NCI-H1694 (cell line): ENCODE results near the gene VWA7.
"Not testable (repeated sequence)": the region's sequence is repeated elsewhere in the genome, so short reads cannot be mapped to it uniquely, and the experiment has no call there.

ENCODE experiments used
- DNase-seq: peaks from one replicate; lab custom pipeline; 2025; lab: John Stamatoyannopoulos, UW

Gene VWA7

GRCh38 chr6:31776989-31777666 is at the start of gene VWA7:
Gene VWA7, minus strand, starts transcription at chr6:31777328. Its CDS starts 549 bp downstream, at chr6:31776779.
- no peak for DNase-seq

DNA sequence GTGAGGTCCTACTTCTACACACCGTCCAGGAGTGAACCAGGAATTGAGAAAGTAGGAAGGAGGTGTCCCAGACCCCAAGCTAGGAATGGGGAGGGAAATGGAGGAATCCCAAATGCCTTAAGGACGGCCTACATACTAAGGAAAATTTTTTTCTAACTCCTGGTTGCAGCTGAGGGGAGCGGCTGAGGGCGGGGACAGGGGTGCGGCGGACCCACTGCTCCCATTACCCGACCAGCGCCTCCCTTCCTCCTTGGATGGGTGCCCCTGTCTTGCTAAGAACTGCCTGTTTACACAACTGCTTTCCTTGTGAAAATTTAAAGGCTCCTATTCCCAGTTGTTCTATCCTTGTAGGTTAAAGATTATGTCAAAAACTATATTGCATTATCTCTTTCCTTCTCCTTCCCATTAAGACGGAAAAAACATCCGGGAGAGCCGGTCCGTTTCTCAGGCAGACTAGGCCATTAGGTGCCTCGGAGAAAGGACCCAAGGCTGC is 49.7 kb upstream of the VWA7 start:
- DNase-seq, result no peak

DNA sequence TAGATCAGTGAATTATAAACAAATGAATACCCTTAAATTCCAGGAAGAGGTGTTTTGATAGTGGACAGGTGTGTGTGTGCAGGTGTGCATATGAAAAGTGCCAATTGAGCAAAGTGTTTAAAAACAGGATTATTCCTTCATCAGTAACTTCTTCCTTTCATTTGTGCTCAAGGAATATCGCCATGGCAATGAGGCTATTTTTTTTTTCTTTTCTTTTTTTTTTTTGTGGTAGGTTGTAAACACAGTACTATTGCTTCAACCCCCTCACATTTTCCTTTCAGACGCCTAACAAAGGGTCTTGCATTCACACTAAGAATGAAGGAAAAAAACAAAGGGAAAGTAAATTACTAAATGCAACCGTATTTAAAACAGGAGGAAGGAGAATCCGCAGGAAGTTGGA is 48.4 kb upstream of the VWA7 start:
- no peak for DNase-seq

DNA sequence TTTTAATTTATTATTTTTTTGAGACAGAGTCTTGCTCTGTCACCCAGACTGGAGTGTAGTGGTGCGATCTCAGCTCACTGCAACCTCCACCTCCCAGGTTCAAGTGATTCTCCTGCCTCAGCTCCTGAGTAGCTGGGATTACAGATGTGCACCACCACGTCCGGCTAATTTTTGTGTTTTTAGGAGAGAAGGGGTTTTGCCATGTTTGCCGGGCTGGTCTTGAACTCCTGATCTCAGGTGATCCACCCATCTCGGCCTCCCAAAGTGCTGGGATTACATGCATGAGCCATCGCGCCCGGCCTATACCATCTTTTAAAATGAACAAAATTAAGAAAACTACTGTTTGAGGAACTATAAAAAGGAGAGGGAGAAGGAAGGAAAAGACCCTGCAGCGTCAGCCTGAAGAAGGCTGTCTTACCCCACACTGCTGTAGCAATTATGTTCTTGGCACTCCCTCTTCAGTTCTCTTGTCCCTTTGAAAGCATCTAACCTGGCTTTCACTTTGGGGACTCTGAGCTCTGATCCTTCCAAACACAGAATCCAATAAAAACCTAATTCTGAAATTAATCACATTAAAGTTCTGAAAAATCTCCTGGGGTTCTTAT is 46.6 kb upstream of the VWA7 start:
- not testable (repeated sequence) for DNase-seq

DNA sequence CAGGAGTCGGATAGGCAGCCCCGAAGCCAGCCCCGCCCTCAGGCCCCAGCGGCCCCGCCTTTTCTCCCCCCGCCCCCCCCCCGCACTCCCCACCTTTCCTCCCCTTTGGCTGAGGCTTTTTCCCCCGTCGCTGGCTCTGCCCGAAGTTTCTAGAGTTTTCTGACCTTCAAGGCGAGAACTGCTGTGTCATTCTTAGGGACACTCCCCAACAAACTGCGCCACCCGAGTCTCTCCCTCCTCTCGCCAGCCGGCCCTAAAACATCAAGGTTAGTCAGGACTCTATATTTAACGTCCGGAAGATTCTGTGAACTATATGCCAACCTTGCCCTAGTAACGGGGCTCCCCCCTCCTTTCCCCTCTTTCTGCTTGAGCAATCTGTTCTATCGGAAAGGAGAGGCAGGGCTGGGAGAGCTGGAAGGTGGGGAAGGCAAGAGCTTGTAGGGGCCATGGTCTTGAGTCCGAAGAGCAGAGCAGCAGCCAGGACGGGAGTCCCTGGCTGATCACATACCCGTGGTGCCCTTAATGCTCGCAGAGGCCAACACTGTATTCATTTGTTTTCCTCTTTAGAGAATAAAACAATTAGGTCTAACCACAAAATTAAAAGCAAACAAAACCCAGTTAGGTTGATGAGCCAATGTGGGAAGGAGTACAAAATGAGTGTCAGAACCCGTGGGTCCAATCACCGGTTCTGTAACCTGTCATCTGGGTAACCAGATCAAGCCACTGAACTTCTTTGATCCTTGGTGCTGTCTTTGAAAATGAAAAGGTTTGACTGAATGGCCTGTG is 45.1 kb upstream of the VWA7 start:
- DNase-seq, result no peak

- DNase-seq, result no peak
Measured at GRCh38 chr6:31821301-31822035, 44.3 kb upstream of the VWA7 start.

DNA sequence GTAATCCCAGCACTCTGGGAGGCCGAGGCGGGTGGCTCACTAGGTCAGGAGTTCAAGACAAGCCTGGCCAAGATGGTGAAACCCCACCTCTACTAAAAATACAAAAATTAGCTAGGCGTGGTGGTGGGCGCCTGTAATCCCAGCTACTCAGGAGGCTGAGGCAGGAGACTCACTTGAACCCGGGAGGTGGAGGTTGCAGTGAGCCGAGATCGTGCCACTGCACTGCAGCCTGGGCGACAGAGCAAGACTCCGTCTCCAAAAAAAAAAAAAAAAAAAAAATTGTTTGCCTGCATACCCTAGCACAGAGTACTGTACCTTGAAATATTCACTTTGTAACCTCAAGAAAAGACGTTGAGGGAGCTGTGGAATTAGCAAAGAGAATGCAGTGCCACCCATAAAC is 43.3 kb upstream of the VWA7 start:
- DNase-seq, result not testable (repeated sequence)

GRCh38 chr6:31819871-31820299 is 42.8 kb upstream of the VWA7 start:
- no peak for DNase-seq

- DNase-seq, result not testable (repeated sequence)
Measured at GRCh38 chr6:31817929-31818511, 40.9 kb upstream of the VWA7 start.

GRCh38 chr6:31817133-31817928 is 40.2 kb upstream of the VWA7 start:
- DNase-seq, result not testable (repeated sequence)

DNA sequence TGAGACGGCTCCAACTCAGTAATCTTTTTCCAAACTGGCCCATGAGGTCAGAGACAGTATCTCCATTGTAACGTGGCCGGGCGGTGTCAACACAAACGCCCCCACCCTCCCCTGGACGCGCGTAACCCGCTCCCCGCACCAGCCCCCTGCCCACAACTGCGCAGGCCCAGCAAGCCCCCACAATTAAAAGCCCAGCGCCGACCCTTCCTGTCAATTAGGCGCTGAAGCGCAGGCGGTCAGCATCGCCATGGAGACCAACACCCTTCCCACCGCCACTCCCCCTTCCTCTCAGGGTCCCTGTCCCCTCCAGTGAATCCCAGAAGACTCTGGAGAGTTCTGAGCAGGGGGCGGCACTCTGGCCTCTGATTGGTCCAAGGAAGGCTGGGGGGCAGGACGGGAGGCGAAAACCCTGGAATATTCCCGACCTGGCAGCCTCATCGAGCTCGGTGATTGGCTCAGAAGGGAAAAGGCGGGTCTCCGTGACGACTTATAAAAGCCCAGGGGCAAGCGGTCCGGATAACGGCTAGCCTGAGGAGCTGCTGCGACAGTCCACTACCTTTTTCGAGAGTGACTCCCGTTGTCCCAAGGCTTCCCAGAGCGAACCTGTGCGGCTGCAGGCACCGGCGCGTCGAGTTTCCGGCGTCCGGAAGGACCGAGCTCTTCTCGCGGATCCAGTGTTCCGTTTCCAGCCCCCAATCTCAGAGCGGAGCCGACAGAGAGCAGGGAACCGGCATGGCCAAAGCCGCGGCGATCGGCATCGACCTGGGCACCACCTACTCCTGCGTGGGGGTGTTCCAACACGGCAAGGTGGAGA is 38.1 kb upstream of the VWA7 start, which contains the start of the genes HSPA1A and HSPA1L:
Gene HSPA1A (plus strand): TSS at position 519 of the 814 bp plus-strand sequence. CDS start 214 bp downstream, at position 733.
Gene HSPA1L (minus strand): TSS at position 259 of the 814 bp plus-strand sequence. CDS start 3,311 bp downstream, outside the sequence.
- peak; percentile 63 for DNase-seq

DNA sequence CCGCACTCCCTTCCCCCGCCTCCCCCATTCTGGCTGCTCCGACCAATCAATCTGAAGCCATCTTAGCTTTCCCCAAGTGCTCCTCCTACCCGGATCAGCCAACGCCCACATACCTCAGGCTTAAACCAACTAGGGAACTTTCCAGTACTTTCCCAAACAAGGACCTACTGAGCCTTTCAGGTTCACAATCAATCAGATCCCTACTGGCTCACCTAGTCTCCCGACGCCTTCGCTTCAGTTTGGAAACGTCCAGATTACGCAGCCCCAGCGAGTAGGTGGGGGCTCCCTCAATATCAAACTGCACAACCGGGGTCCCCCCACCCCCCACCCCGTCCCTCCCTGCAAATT is 37.5 kb upstream of the VWA7 start:
- DNase-seq, result peak; percentile 65

GRCh38 chr6:31813465-31813849 is 36.3 kb upstream of the VWA7 start:
- DNase-seq, result no peak

DNA sequence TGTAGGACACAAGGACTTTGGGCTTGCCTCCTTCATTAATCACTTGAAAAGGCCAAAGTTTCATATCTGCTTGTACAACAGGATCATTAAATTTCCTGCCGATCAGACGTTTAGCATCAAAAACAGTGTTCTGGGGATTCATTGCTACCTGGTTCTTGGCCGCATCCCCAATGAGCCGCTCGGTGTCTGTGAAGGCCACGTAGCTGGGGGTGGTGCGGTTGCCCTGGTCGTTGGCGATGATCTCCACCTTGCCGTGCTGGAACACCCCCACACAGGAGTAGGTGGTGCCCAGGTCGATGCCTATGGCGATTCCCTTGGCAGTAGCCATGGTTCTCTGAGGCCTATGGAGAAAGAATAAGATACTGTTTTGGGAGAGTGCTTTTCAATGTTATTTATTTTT is 34.5 kb upstream of the VWA7 start:
- DNase-seq, result no peak

DNA sequence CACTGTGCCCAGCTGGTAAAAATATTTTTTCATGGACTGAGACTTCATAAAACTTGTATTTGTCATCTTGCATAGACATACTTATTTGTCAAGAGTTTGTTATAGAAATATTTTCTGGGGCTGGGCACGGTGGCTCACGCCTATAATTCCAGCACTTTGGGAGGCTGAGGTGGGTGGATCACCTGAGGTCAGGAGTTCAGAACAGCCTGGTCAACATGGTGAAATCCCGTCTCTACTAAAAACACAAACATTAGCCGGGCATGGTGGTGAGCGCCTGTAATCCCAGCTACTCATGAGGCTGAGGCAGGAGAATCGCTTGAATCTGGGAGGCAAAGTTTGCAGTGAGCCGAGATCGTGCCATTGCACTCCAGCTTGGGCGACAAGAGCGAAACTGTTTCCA is 31.5 kb upstream of the VWA7 start:
- not testable (repeated sequence) for DNase-seq

DNA sequence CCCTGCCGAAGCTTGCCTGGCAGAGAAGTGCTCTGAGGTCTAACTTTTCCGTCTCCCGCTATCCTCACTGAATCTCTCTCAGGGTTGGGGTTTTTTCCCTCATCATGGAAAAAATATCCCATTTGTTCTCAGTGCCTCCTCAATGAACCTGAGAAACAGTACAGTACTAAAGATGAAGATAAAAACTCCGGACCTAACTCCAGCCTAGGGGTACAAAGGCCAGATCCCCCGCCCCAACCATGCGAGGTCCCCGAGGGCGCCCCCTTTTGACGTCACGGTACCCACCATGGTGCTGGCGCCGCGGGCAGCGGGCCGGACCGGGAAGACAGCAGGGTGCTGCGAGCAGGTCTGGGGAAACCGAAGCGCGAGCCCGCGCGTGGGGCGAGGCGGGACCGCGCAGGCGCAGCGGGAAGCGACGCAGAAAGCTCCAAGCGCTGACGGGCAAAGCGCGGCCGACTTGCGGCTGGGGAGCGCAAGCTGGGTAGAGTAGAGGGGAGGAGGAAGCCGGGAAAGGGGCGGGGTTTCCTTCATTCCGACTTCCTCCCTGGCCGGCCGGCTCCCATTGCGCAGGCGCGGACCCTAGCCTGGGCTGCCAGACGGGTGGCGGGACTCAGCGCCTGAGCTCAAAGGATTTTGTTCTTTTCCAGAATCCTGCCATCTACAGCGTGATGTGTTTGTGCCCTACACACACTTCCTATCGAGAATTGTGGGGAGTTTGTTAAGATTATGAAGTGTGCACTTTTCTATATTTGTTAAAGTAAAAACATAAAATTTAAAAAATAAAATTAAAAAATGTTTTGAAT is 29.5 kb upstream of the VWA7 start, which contains the start of gene LSM2:
Gene LSM2 (minus strand): TSS at position 497 of the 803 bp plus-strand sequence. CDS start 209 bp downstream, at position 288.
- peak; percentile 94 for DNase-seq

- DNase-seq, result no peak
Measured at GRCh38 chr6:31805939-31806469, 28.9 kb upstream of the VWA7 start.
